GM19238 (cell line): ENCODE data around the gene LBP.
"Not testable (repeated sequence)": the region's sequence is repeated elsewhere in the genome, so short reads cannot be mapped to it uniquely, and the experiment has no call there.

Source experiments
- DNase-seq: peaks from one replicate; pipeline ENCODE4 v3.0.0; 2011; ENCODE audit warnings: low spot score; ENCODE audit not compliant: insufficient read length

LBP gene

DNA sequence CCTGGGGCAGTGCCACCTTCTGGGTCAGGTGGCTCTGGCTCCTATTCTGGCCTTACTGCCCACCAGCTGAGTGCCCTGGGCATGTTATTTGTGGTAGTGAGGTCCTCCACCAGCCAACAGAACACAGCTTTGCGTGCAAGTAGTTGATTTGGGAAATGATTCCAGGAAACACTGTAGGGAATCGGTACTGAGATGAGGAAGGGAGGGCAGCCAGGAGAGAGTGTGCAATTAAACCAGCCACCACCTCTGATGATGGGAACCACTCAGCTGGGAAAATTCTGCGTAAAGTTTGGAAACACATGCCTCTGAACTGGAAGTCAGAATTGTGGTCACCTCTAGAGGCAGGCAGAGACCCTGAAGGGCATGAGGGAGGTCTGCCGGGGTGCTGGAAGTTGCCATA lies 459 bp downstream of the LBP start:
- no peak for DNase-seq

GRCh38 chr20:38349856-38350255 lies 3.6 kb downstream of the LBP start:
- no peak for DNase-seq

GRCh38 chr20:38350879-38351775 lies 4.8 kb downstream of the LBP start:
- DNase-seq, result no peak

DNA sequence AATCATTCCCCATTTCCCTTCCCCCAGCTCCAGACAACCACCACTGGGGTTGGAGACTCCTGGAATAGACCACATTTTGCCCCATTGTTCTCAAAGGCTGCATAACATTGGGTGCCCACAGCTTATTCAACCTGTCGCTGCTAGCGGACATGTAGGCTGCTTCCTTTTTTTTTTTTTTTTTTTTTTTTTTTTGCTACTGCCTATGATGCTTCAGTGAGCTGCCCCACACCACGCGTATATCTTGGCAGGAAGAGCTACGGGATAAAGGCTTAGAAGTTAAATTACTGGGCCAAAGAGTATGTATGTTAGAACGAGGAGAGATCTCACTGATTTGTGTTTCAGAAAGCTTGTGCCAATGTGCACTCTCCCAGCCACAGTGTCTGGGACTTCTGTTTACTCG lies 7.0 kb downstream of the LBP start:
- DNase-seq, result no peak

GRCh38 chr20:38354227-38354626 lies 7.9 kb downstream of the LBP start:
- no peak for DNase-seq

GRCh38 chr20:38355161-38356012 lies 9.1 kb downstream of the LBP start:
- DNase-seq, result no peak

GRCh38 chr20:38357653-38358207 lies 11.4 kb downstream of the LBP start:
- no peak for DNase-seq

GRCh38 chr20:38358556-38358955 lies 12.3 kb downstream of the LBP start:
- DNase-seq, result no peak

GRCh38 chr20:38363004-38363747 lies 16.9 kb downstream of the LBP start:
- no peak for DNase-seq

DNA sequence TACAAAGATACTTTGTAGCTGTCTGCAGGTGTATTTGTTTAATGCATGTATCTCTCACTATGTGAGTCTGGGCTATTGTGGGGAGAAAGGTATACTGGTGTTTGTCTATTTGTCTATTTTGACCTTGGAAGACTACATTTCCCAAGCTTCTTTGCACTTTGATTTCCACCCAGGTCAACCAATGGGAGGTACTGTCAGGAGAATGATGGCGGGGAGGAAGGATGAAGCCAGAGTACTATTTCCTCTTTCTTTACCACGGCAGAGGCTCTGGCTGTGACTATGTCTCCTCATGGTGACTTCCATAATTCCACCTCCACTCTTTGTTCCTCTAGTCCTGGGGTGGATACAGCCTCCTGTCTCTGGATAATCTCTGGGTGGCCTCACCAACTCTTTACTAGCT lies 23.1 kb downstream of the LBP start:
- DNase-seq, result peak; percentile 28

GRCh38 chr20:38372806-38373205 lies 26.5 kb downstream of the LBP start:
- no peak for DNase-seq

GRCh38 chr20:38373231-38373867 lies 27.1 kb downstream of the LBP start:
- no peak for DNase-seq

- DNase-seq, result no peak
Measured at GRCh38 chr20:38373898-38374297, 27.6 kb downstream of the LBP start.

- DNase-seq, result no peak
Measured at GRCh38 chr20:38377039-38377685, 30.9 kb downstream of the LBP start.

DNA sequence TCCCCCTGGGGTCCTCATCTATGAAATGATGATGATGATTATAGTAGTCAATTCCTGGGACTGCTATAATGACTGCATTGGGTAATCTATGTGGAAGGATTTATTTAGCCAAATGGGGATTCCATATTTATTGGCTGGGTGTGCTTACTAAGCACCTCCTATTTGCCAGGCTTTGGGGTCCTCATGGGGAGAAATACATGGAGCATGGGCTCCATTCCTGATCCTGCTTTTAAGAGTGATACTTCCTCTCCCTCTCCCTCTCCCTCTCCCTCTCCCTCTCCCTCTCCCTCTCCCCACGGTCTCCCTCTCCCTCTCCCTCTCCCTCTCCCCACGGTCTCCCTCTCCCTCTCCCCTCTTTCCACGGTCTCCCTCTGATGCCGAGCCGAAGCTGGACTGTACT lies 31.6 kb downstream of the LBP start:
- not testable (repeated sequence) for DNase-seq

DNA sequence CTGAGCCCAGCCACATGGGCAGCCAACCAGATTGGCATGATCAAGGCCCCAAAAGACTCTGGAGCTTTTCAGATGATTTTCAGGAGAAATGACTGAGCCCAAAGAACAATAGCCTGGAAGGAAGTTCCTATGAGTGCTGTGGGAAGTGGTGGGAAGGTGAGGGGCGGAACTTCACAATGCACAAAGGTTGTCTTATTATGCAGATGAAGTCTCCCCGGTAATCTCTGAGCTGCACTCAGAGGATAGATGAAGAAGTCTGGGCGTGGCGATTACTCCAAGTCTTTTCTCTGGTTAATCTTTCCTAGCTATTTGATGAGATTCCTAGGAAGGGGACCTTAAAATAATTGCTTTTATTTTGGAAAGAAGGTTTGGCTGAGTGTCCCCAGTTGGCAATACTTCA lies 36.9 kb downstream of the LBP start:
- no peak for DNase-seq

DNA sequence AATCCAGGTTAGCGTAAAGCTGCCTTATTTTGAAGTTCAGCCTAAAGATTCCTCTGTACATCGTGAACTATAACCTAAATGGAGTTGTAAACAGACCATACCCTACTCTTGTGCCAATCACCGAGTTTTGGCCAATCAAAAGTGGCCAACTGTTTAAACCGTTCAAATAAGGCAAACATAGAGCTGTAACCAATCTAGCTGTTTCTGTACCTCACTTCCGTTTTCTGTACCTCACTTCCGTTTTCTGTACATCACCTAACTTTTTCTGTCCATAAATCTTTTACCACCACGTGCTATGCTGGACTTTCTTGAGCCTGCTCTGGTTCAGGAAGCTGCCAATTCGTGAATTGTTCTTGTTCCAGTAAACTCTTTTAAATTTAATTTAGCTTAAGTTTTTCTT lies 39.7 kb downstream of the LBP start:
- DNase-seq, result no peak

DNA sequence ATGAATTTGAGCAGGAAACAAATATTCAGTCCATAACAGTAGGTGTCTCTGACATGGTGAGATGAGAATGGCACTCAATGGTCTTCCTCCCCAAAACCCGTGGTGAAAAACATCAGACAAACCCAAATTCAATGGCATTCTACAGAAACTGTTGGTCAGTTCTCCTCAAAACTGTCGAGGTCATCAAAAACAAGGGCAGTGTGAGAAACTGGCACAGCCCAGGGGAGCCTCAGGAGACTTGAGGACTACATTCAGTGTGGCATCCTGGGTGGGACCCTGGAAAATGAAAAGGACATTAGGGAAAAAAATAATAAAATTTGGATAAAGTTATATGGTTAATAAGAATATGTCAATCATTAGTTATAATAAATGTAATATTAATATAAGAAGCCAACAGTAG lies 40.6 kb downstream of the LBP start:
- DNase-seq, result no peak

DNA sequence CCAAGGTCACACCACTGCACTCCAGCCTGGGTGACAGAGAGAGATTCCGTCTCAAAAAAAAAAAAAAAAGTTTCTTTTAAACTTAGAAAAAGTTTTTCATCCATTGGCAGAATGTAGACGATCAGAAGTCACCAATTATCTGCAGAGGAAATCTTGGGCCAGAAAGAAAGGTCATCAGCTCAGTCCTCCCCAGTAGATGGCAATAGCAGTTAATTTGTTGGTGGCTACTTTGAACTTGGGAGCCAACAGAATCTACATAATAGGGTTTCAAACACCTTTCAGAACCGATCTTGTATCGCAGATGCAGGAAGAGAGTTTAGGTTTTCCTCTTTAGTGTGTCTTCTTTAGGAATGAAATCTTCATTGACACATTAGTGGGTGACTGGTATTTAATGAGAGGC lies 41.7 kb downstream of the LBP start:
- no peak for DNase-seq

GRCh38 chr20:38392356-38392755 lies 46.1 kb downstream of the LBP start:
- no peak for DNase-seq
